BJ (cell line): Measurements from ENCODE around the gene SLC17A9. TPM values are rescaled to one million over a fixed set of nuclear protein-coding genes. Genes with fewer than 3 reads are reported as not detected.

Experiments
- CTCF ChIA-PET: fragments of 350-600 bp; formaldehyde crosslinking; extraction: SDS; loops from one replicate; lab custom pipeline; 2021; ENCODE audit warnings: antibody characterized with exemption, inconsistent platforms; lab: Yijun Ruan, JAX
- POLR2A ChIA-PET: fragments of 300-600 bp; sonication (Branson Sonifier 250); formaldehyde crosslinking; extraction: SDS; loops from one replicate; lab custom pipeline; 2021; ENCODE audit warnings: antibody characterized with exemption; lab: Charles Lee
- DNase-seq: peaks from one replicate; pipeline ENCODE4 v3.0.0-alpha.2; 2011; ENCODE audit warnings: low read depth
- H3K27me3 ChIP-seq: 2 replicates; pipeline ENCODE4 v1.6.0; 2011; ENCODE audit warnings: low read length; ENCODE audit not compliant: control insufficient read depth, insufficient read depth
- H3K36me3 ChIP-seq: 2 replicates; pipeline ENCODE4 v1.5.1; 2011; ENCODE audit warnings: low read length; ENCODE audit not compliant: control insufficient read depth, insufficient read depth
- H3K4me3 ChIP-seq: 2 replicates; pipeline ENCODE4 v1.5.1; 2011; ENCODE audit warnings: low read depth, mild to moderate bottlenecking, control low read depth, low read length
- CTCF ChIP-seq: IDR thresholded peaks from 2 replicates; pipeline ENCODE4 v1.5.1; 2011; ENCODE audit warnings: low read depth, mild to moderate bottlenecking, control low read depth, inconsistent platforms, low read length, moderate library complexity; ENCODE audit not compliant: insufficient read depth
- polyA plus RNA-seq: library from polyadenylated mRNA; depleted of rRNA; stranded (reverse); fragments of >200 nt; gene quantifications from 2 replicates; pipeline ENCODE4 v1.2.3, GENCODE V29; 2011

SLC17A9 gene
- polyA plus RNA-seq, 1 experiment: 30.8 TPM

DNA sequence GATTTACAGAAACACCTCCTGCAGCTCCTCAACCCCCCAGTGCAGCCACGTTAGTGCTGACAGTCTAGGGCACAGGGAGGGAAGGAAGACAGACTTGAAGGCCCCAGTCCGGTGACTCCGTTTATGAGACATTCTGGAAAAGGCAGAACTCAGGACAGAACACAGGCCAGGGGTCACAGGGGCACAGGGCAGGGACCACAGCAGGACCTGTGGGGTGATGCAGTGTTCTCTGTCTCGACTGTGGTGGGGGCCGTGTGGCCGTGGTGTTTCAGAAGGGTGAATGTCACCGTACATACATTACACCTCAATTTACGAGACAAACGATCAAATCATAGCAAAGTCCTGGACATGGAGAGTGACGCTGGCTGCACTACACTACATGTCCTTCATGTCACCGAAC, 43.0 kb downstream of the SLC17A9 start:
- CTCF ChIA-PET: interaction anchor here (0.7 to 1.3 kb wide), 2 partner anchors 14 to 76 kb away, joined by 3 to 5 read pairs; no protein-coding TSS in a partner anchor

GRCh38 chr20:62995898-62996595, 43.5 kb downstream of the SLC17A9 start:
- POLR2A ChIA-PET: no interaction called here
- Histone ChIP-seq H3K4me3 (no peak overlapping the region), H3K27me3 (peaks cover 36% of the 10 kb centered on the region), H3K36me3 (no peaks in the 10 kb centered on the region)
- DNase-seq: no peak
- CTCF ChIA-PET: interaction anchor here (1.3 to 1.4 kb wide), 2 partner anchors 13 to 23 kb away, joined by 3 to 5 read pairs; no protein-coding TSS in a partner anchor
- TF ChIP-seq CTCF: no peak

More for the DNA sequence above, 43.0 kb downstream of the SLC17A9 start:
- POLR2A ChIA-PET: no interaction called here
- peaks cover 35% of the 10 kb centered on the region for H3K27me3 ChIP-seq
- no peak for TF ChIP-seq CTCF
- DNase-seq: no peak
- no peak overlapping the region for H3K4me3 ChIP-seq
- no peaks in the 10 kb centered on the region for H3K36me3 ChIP-seq

GRCh38 chr20:62996596-62996982, 44.1 kb downstream of the SLC17A9 start:
- H3K27me3 ChIP-seq: peaks cover 35% of the 10 kb centered on the region
- no peak overlapping the region for H3K4me3 ChIP-seq
- ChIA-PET CTCF (interaction anchor here (1.3 to 1.4 kb wide), 2 partner anchors 13 to 24 kb away, joined by 3 to 5 read pairs; no protein-coding TSS in a partner anchor), POLR2A (no interaction called here)
- no peak for DNase-seq
- TF ChIP-seq CTCF: no peak
- H3K36me3 ChIP-seq: no peaks in the 10 kb centered on the region

DNA sequence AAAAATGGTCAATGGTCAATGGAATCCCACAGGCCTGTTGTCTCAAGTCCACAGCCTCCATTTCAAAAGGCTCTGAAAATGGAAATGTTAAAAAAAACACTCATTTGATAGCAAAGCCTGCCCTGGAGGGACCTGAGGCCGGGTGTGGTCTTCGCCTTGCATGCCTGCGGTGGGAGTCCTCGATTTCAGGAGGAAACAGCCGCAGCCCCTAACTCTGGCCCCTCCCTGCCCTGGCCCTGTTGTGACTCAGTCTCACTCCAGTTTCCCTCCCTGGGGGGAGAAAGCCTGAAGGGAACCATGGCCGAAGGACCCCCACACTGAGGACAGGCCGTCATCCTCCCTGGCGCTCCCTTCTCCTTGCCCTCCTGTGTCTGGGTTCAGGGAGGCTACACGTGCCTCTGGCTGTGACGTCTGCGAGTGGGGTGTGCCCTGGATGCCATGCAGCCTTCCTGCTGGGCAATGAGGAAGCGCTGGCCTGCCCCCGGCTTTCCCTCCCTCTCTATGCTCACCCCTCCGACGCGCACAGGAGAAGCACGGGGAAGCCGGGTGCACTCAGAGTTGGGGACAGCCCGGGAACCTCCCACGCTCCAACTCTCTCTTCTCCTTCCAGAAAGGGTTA, 45.0 kb downstream of the SLC17A9 start:
- peaks cover 37% of the 10 kb centered on the region for H3K27me3 ChIP-seq
- POLR2A ChIA-PET: no interaction called here
- CTCF ChIA-PET: interaction anchor here (1.4 kb wide), 1 partner anchor 25 kb away, joined by 3 read pairs; no protein-coding TSS in a partner anchor
- no peaks in the 10 kb centered on the region for H3K36me3 ChIP-seq
- DNase-seq: no peak
- H3K4me3 ChIP-seq: no peak overlapping the region
- TF ChIP-seq CTCF: no peak

GRCh38 chr20:62998449-62998848, 45.9 kb downstream of the SLC17A9 start:
- ChIA-PET POLR2A (no interaction called here), CTCF (no interaction called here)
- DNase-seq: no peak
- H3K36me3 ChIP-seq: no peaks in the 10 kb centered on the region
- TF ChIP-seq CTCF: no peak
- no peak overlapping the region for H3K4me3 ChIP-seq
- peaks cover 36% of the 10 kb centered on the region for H3K27me3 ChIP-seq
